HepG2 (cell line): ENCODE data around the gene DCLRE1B. TPM values are rescaled to one million over a fixed set of nuclear protein-coding genes. Genes with fewer than 3 reads are reported as not detected.

Experiments used
- ATF4 ChIP-seq, 2 experiments: fragments of 450-650 bp in 1 of 2; sonication (generic) in 1 of 2; formaldehyde crosslinking; IDR thresholded peaks; 2 replicates each; pipeline versions ENCODE4 v1.5.0 to v1.8.0; 2020 to 2022; ENCODE audit warnings: mild to moderate bottlenecking in 1 of 2, missing genetic modification reagents in 1 of 2
- ATRX ChIP-seq: sonication (generic); formaldehyde crosslinking; IDR thresholded peaks from 2 replicates; pipeline ENCODE4 v1.4.0; 2020; ENCODE audit warnings: missing genetic modification reagents, borderline replicate concordance
- BCL6 ChIP-seq: IDR thresholded peaks from 2 replicates; pipeline ENCODE4 v1.6.1; 2016; ENCODE audit warnings: missing genetic modification reagents, missing compliant biosample characterization
- CC2D1A ChIP-seq: sonication (generic); formaldehyde crosslinking; IDR thresholded peaks from 2 replicates; pipeline ENCODE4 v1.8.1; 2023; ENCODE audit warnings: mild to moderate bottlenecking, missing genetic modification reagents
- FOXC1 ChIP-seq: sonication (generic); formaldehyde crosslinking; IDR thresholded peaks from 2 replicates; pipeline ENCODE4 v1.8.0; 2022; ENCODE audit warnings: mild to moderate bottlenecking, missing genetic modification reagents, borderline replicate concordance
- GFI1 ChIP-seq: sonication (generic); formaldehyde crosslinking; IDR thresholded peaks from 2 replicates; pipeline ENCODE4 v1.5.0; 2020; ENCODE audit warnings: missing genetic modification reagents, mild to moderate bottlenecking, borderline replicate concordance
- GMEB1 ChIP-seq: sonication (generic); formaldehyde crosslinking; IDR thresholded peaks from 2 replicates; pipeline ENCODE4 v1.5.1; 2020; ENCODE audit warnings: missing genetic modification reagents, mild to moderate bottlenecking, borderline replicate concordance
- GPN1 ChIP-seq: sonication (generic); formaldehyde crosslinking; IDR thresholded peaks from 2 replicates; pipeline ENCODE4 v1.5.1; 2020; ENCODE audit warnings: missing genetic modification reagents, borderline replicate concordance
- HBP1 ChIP-seq: IDR thresholded peaks from 2 replicates; pipeline ENCODE4 v1.6.1; 2016; ENCODE audit warnings: low read depth, control low read depth
- HDAC1 ChIP-seq: sonication (generic); formaldehyde crosslinking; IDR thresholded peaks from 2 replicates; pipeline ENCODE4 v1.5.1; 2020; ENCODE audit warnings: mild to moderate bottlenecking, missing genetic modification reagents
- JDP2 ChIP-seq: sonication (generic); formaldehyde crosslinking; IDR thresholded peaks from 2 replicates; pipeline ENCODE4 v1.8.1; 2022; ENCODE audit warnings: missing genetic modification reagents, borderline replicate concordance
- NCOA2 ChIP-seq: sonication (generic); formaldehyde crosslinking; IDR thresholded peaks from 2 replicates; pipeline ENCODE4 v1.8.0; 2022; ENCODE audit warnings: inconsistent platforms
- PHF5A ChIP-seq: IDR thresholded peaks from one replicate; pipeline ENCODE4 v1.6.1; 2018; ENCODE audit warnings: low read depth, missing genetic modification reagents; ENCODE audit not compliant: unreplicated experiment
- POGZ ChIP-seq: sonication (generic); formaldehyde crosslinking; IDR thresholded peaks from 2 replicates; pipeline ENCODE4 v1.4.0; 2020; ENCODE audit warnings: mild to moderate bottlenecking, missing genetic modification reagents
- SRSF9 ChIP-seq: fragments of 200-400 bp; formaldehyde crosslinking; IDR thresholded peaks from 2 replicates; pipeline ENCODE4 v1.6.1; 2018; ENCODE audit warnings: borderline replicate concordance, mild to moderate bottlenecking, low read depth, low read length; ENCODE audit not compliant: insufficient read depth, poor library complexity, severe bottlenecking
- SRY ChIP-seq: sonication (generic); formaldehyde crosslinking; IDR thresholded peaks from 2 replicates; pipeline ENCODE4 v1.8.0; 2022; ENCODE audit warnings: mild to moderate bottlenecking, missing genetic modification reagents
- TBP ChIP-seq: sonication (generic); formaldehyde crosslinking; IDR thresholded peaks from 2 replicates; pipeline ENCODE4 v1.5.0; 2020; ENCODE audit warnings: missing genetic modification reagents
- TRIM24 ChIP-seq: sonication (generic); formaldehyde crosslinking; IDR thresholded peaks from 2 replicates; pipeline ENCODE4 v1.8.0; 2022; ENCODE audit warnings: mild to moderate bottlenecking, missing genetic modification reagents
- ZBTB20 ChIP-seq: sonication (generic); formaldehyde crosslinking; IDR thresholded peaks from 2 replicates; pipeline ENCODE4 v1.8.1; 2023; ENCODE audit warnings: missing genetic modification reagents, low read depth, mild to moderate bottlenecking, borderline replicate concordance
- ZBTB21 ChIP-seq: sonication (generic); formaldehyde crosslinking; IDR thresholded peaks from 2 replicates; pipeline ENCODE4 v1.4.0; 2020; ENCODE audit warnings: missing genetic modification reagents
- ZFP37 ChIP-seq: sonication (generic); formaldehyde crosslinking; IDR thresholded peaks from 2 replicates; pipeline ENCODE4 v1.4.0; 2020; ENCODE audit warnings: missing genetic modification reagents, borderline replicate concordance
- ZMAT3 ChIP-seq: sonication (generic); formaldehyde crosslinking; conservative IDR thresholded peaks from 2 replicates; pipeline ENCODE4 v1.7.0; 2021; ENCODE audit warnings: missing genetic modification reagents
- ZNF17 ChIP-seq: sonication (generic); formaldehyde crosslinking; IDR thresholded peaks from 2 replicates; pipeline ENCODE4 v1.5.0; 2020; ENCODE audit warnings: mild to moderate bottlenecking, missing genetic modification reagents
- ZNF20 ChIP-seq: sonication (generic); formaldehyde crosslinking; IDR thresholded peaks from 2 replicates; pipeline ENCODE4 v1.4.0; 2020; ENCODE audit warnings: mild to moderate bottlenecking, moderate library complexity, missing genetic modification reagents
- ZNF329 ChIP-seq: sonication (generic); formaldehyde crosslinking; IDR thresholded peaks from 2 replicates; pipeline ENCODE4 v1.9.0; 2021; ENCODE audit warnings: low read depth, mild to moderate bottlenecking, missing genetic modification reagents
- ZNF484 ChIP-seq: sonication (generic); formaldehyde crosslinking; IDR thresholded peaks from 2 replicates; pipeline ENCODE4 v1.5.1; 2020; ENCODE audit warnings: mild to moderate bottlenecking, low read depth, missing genetic modification reagents, borderline replicate concordance
- ZNF878 ChIP-seq: sonication (generic); formaldehyde crosslinking; IDR thresholded peaks from 2 replicates; pipeline ENCODE4 v1.8.1; 2023; ENCODE audit warnings: mild to moderate bottlenecking, missing genetic modification reagents, moderate library complexity
- polyA plus RNA-seq, 8 experiments: library from polyadenylated mRNA; depleted of rRNA in 3 of 8; stranded (reverse) in 7 of 8; unstranded in 1 of 8; fragments of >200 nt; fragmentation: Illumina TruSeq in 4 of 8; extraction: Trizol in 4 of 8; gene quantifications; 2 replicates each; pipeline versions ENCODE4 v1.2.1 to v1.2.3, GENCODE V29; 2011 to 2016; ENCODE audit warnings: low read depth in 4 of 8, missing spikeins in 1 of 8, mixed read lengths in 1 of 8; ENCODE audit not compliant: insufficient read depth in 1 of 8
- total RNA-seq, 5 experiments: library from RNA; depleted of rRNA; stranded (reverse); fragments of >200 nt; fragmentation: Illumina TruSeq; extraction: Trizol; gene quantifications; 2 replicates each; pipeline ENCODE4 v1.2.3, GENCODE V29; 2016; ENCODE audit warnings: low read depth in 1 of 5

DCLRE1B gene
- total and polyA plus RNA-seq, 2 of the 13 experiments (the other 11 are each of a cell fraction or from before 2014, with no cell fraction given), result 2.7 to 8.0 TPM

- peak; percentile 90 for TF ChIP-seq GMEB1
- TF ChIP-seq SRSF9, result no peak
- TF ChIP-seq HDAC1 (CRISPR knock-in tag), result peak; percentile 95
- TF ChIP-seq ZNF20 (CRISPR knock-in tag), result no peak
- peak; percentile 57; the same call in 1 of the 2 replicates for TF ChIP-seq CC2D1A
- no peak for TF ChIP-seq PHF5A (CRISPR knock-in tag)
- no peak; the same call in 1 of the 2 replicates for TF ChIP-seq ZBTB20 (CRISPR knock-in tag)
- TF ChIP-seq ATRX (CRISPR knock-in tag), result no peak
- 0 out of 2 replicates have a peak, but pooled peaks have one; percentile 71 for TF ChIP-seq TBP (CRISPR knock-in tag)
- no peak for TF ChIP-seq FOXC1
- no peak for TF ChIP-seq ZNF329 (CRISPR knock-in tag)
- no peak for TF ChIP-seq TRIM24 (CRISPR knock-in tag)
- no peak for TF ChIP-seq ZNF484
- peak; percentile 79 for TF ChIP-seq SRY (CRISPR knock-in tag)
- no peak for TF ChIP-seq ZNF17 (CRISPR knock-in tag)
- TF ChIP-seq POGZ (CRISPR knock-in tag), result peak; percentile 48; the same call in 1 of the 2 replicates
- no peak; the same call in 1 of the 2 replicates for TF ChIP-seq NCOA2
- peak; percentile 90 for TF ChIP-seq ZMAT3
- TF ChIP-seq GFI1 (CRISPR knock-in tag), result no peak; the same call in 1 of the 2 replicates
- TF ChIP-seq BCL6 (CRISPR knock-in tag), result peak; percentile 49
- TF ChIP-seq HBP1 (CRISPR knock-in tag), result peak; percentile 48; the same call in 1 of the 2 replicates
- peak in 1 of 2 experiments; percentile 73; a peak in 2 of 4 replicates for TF ChIP-seq ATF4 (CRISPR knock-in tag; IDR thresholded peaks at IDR 0.05)
- peak; percentile 87 for TF ChIP-seq ZNF878 (CRISPR knock-in tag)
- TF ChIP-seq ZFP37 (CRISPR knock-in tag), result 0 out of 2 replicates have a peak, but pooled peaks have one; percentile 15
- TF ChIP-seq GPN1 (CRISPR knock-in tag), result no peak
- TF ChIP-seq JDP2 (CRISPR knock-in tag), result no peak
- TF ChIP-seq ZBTB21 (CRISPR knock-in tag), result peak; percentile 95
Measured at GRCh38 chr1:113928941-113929749, 24.0 kb downstream of the DCLRE1B start, which contains the start of gene HIPK1 (continued).
